SU-DHL-6 (cell line): ENCODE measurements around the gene CUX1.

ENCODE experiments used
- EZH2phosphoT487 ChIP-seq: fragments of 200-600 bp; sonication (generic), shearing (Covaris generic); conservative IDR thresholded peaks from 2 replicates; pipeline ENCODE4 v1.6.1; 2018; ENCODE audit warnings: mild to moderate bottlenecking, antibody characterized with exemption, low read length, moderate library complexity, mixed read lengths
- TF ChIP-seq, protein P1 (sequence below): fragments of 200-600 bp; sonication (generic); IDR thresholded peaks from one replicate; pipeline ENCODE4 v1.5.1; 2017; ENCODE audit warnings: antibody characterized with exemption, mild to moderate bottlenecking, low read length, moderate library complexity; ENCODE audit not compliant: insufficient read depth, poor library complexity, severe bottlenecking

DNA sequence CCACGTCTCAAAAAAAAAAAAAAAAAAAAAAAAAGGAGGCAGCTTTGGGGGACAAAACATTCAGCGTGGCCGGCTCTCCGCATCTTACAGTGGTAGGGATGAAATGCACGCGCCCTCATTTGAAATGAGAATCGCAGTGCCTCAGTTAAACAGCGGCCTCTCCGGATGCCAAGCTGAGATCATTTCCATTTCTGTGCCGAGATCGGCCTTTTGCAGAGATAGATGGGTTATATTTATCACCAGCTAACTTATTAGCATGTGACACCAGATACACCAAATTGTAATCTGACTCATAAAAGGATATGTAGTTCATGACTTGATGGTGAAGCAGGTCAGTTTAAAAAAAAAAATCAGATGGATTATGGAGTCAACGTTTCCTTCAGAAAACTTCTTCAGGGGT, 138.7 kb downstream of the CUX1 start:
- TF ChIP-seq, protein P1, sequence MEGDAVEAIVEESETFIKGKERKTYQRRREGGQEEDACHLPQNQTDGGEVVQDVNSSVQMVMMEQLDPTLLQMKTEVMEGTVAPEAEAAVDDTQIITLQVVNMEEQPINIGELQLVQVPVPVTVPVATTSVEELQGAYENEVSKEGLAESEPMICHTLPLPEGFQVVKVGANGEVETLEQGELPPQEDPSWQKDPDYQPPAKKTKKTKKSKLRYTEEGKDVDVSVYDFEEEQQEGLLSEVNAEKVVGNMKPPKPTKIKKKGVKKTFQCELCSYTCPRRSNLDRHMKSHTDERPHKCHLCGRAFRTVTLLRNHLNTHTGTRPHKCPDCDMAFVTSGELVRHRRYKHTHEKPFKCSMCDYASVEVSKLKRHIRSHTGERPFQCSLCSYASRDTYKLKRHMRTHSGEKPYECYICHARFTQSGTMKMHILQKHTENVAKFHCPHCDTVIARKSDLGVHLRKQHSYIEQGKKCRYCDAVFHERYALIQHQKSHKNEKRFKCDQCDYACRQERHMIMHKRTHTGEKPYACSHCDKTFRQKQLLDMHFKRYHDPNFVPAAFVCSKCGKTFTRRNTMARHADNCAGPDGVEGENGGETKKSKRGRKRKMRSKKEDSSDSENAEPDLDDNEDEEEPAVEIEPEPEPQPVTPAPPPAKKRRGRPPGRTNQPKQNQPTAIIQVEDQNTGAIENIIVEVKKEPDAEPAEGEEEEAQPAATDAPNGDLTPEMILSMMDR, result no peak
- no peak for TF ChIP-seq EZH2phosphoT487
